Measurements from ENCODE around the gene NFKBIE. TPM values are rescaled to one million over a fixed set of nuclear protein-coding genes. Genes with fewer than 3 reads are reported as not detected.

The NFKBIE gene
- polyA plus RNA-seq, 1 donor (not counting 4 experiments of a cell fraction or from before 2014, with no cell fraction given): 7.3 TPM

GRCh38 chr6:44286747-44287146 is 21.4 kb upstream of the NFKBIE start:
- dilution Hi-C loops (cut with MboI; ENCODE audit: extremely low pct_ligation_motif_present, low sequenced_read_pairs): no loop called here
- H3K9me1 ChIP-seq (ENCODE audit: control insufficient read depth, extremely low read depth, insufficient read depth, low read length): no peaks in the 10 kb centered on the region
- H3K4me1 ChIP-seq (ENCODE audit: control insufficient read depth, extremely low read depth, insufficient read depth, low read length): no peaks in the 10 kb centered on the region
- no peak for TF ChIP-seq EZH2 (IDR thresholded peaks at IDR 0.05; ENCODE audit: low read length)
- no peak for TF ChIP-seq CTCF (optimal IDR thresholded peaks at IDR 0.05 in 1 of 3, IDR thresholded peaks at IDR 0.05 in 1 of 3, conservative IDR thresholded peaks at IDR 0.05 in 1 of 3; ENCODE audit: extremely low read depth in 1 of 3, insufficient read depth in 2 of 3, low read length in 3 of 3)
- DNase-seq (ENCODE audit: low read depth, low spot score) (no peak), FAIRE-seq (no peak)
- no peaks in the 10 kb centered on the region for H4K20me1 ChIP-seq (ENCODE audit: control insufficient read depth, extremely low read depth, insufficient read depth, low read length)
- H3K27me3 ChIP-seq (ENCODE audit: control insufficient read depth, extremely low read depth, insufficient read depth, low read length): peaks cover 30% of the 10 kb centered on the region
- no peak overlapping the region for H3K9ac ChIP-seq (ENCODE audit: control insufficient read depth, extremely low read depth, insufficient read depth, low read length)
- H2AFZ ChIP-seq (ENCODE audit: control insufficient read depth, low read length): no peak overlapping the region
- H3K4me2 ChIP-seq (ENCODE audit: control insufficient read depth, extremely low read depth, insufficient read depth, low read depth, low read length): no peak overlapping the region
- H3K4me3 ChIP-seq (ENCODE audit: control insufficient read depth in 2 of 3, extremely low read depth in 1 of 3, insufficient read depth in 2 of 3, low read depth in 1 of 3, low read length in 3 of 3): no peak overlapping the region
- H3K27ac ChIP-seq (ENCODE audit: control insufficient read depth, insufficient read depth, low read length): no peak overlapping the region
- H3K36me3 ChIP-seq (ENCODE audit: control insufficient read depth in 2 of 2, extremely low read depth in 1 of 2, insufficient read depth in 2 of 2, low read length in 2 of 2): no peaks in the 10 kb centered on the region
- no peaks in the 10 kb centered on the region for H3K79me2 ChIP-seq (ENCODE audit: control insufficient read depth, insufficient read depth, low read length)
- no peaks in the 10 kb centered on the region for H3K9me3 ChIP-seq (ENCODE audit: control insufficient read depth, low read depth, low read length)

GRCh38 chr6:44286285-44286565 is 20.9 kb upstream of the NFKBIE start:
- Histone ChIP-seq H3K9me3 (ENCODE audit: control insufficient read depth, low read depth, low read length) (no peaks in the 10 kb centered on the region), H3K4me3 (ENCODE audit: control insufficient read depth in 2 of 3, extremely low read depth in 1 of 3, insufficient read depth in 2 of 3, low read depth in 1 of 3, low read length in 3 of 3) (no peak overlapping the region), H3K27me3 (ENCODE audit: control insufficient read depth, extremely low read depth, insufficient read depth, low read length) (peaks cover 27% of the 10 kb centered on the region), H4K20me1 (ENCODE audit: control insufficient read depth, extremely low read depth, insufficient read depth, low read length) (no peaks in the 10 kb centered on the region), H3K27ac (ENCODE audit: control insufficient read depth, insufficient read depth, low read length) (no peak overlapping the region), H3K36me3 (ENCODE audit: control insufficient read depth in 2 of 2, extremely low read depth in 1 of 2, insufficient read depth in 2 of 2, low read length in 2 of 2) (no peaks in the 10 kb centered on the region), H3K79me2 (ENCODE audit: control insufficient read depth, insufficient read depth, low read length) (no peaks in the 10 kb centered on the region), H3K9ac (ENCODE audit: control insufficient read depth, extremely low read depth, insufficient read depth, low read length) (no peak overlapping the region), H3K4me2 (ENCODE audit: control insufficient read depth, extremely low read depth, insufficient read depth, low read depth, low read length) (no peak overlapping the region), H2AFZ (ENCODE audit: control insufficient read depth, low read length) (no peak overlapping the region), H3K9me1 (ENCODE audit: control insufficient read depth, extremely low read depth, insufficient read depth, low read length) (no peaks in the 10 kb centered on the region), H3K4me1 (ENCODE audit: control insufficient read depth, extremely low read depth, insufficient read depth, low read length) (no peaks in the 10 kb centered on the region)
- TF ChIP-seq CTCF (optimal IDR thresholded peaks at IDR 0.05 in 1 of 3, IDR thresholded peaks at IDR 0.05 in 1 of 3, conservative IDR thresholded peaks at IDR 0.05 in 1 of 3; ENCODE audit: extremely low read depth in 1 of 3, insufficient read depth in 2 of 3, low read length in 3 of 3): no peak
- TF ChIP-seq EZH2 (IDR thresholded peaks at IDR 0.05; ENCODE audit: low read length): no peak
- DNase-seq (ENCODE audit: low read depth, low spot score) (no peak), FAIRE-seq (no peak)
- dilution Hi-C loops (cut with MboI; ENCODE audit: extremely low pct_ligation_motif_present, low sequenced_read_pairs): no loop called here
